NCI-H748 (cell line): ENCODE data around the gene ABCC6.
"Not testable (repeated sequence)": the region's sequence is repeated elsewhere in the genome, so short reads cannot be mapped to it uniquely, and the experiment has no call there.

Experiments used
- DNase-seq: peaks from one replicate; lab custom pipeline; 2025; ENCODE audit not compliant: unreplicated experiment; lab: John Stamatoyannopoulos, UW

The ABCC6 gene

GRCh38 chr16:16118337-16118736, 105.0 kb downstream of the ABCC6 start:
- no peak for DNase-seq

DNA sequence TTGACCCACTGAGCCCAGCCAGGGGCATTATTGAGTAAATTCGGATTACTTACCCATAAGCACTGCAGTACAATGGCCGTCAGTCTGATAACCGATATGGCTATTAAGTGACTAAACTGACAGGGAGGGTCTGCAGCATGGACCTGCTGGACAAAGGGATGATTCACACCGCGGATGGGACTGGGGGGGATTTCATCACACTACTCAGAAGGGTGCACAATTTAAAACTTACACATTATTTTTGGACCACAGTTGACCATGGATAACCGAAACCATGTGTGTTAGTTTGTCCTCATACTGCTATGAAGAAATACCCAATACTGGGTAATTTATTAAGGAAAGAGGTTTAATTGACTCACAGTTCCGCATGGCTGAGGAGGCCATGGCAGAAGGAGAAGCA, 106.5 kb downstream of the ABCC6 start:
- DNase-seq: no peak

GRCh38 chr16:16113076-16113475, 110.2 kb downstream of the ABCC6 start:
- no peak for DNase-seq

- no peak for DNase-seq
Measured at GRCh38 chr16:16112450-16113053, 110.7 kb downstream of the ABCC6 start.

DNA sequence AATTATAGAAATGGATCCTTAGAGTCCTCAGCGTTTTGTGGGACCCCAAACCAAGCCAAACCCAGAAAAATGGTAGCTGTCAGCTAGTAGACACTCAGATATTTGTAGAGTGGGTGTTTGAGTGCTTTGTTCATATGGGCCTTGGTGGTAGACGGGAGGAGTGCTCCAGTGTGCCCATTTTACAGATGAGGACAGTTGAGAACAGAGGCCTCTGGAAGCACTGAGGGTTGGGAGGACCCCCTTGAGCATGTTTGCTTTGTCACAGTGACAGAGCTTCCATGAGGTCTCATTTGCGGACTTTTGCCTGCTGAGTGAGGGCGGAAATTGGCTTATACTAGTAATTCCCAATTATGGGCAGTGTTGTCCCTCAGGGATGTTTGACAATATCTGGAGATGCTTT, 111.7 kb downstream of the ABCC6 start:
- DNase-seq: no peak

- DNase-seq: no peak
Measured at GRCh38 chr16:16110111-16110490, 113.2 kb downstream of the ABCC6 start.

GRCh38 chr16:16109453-16110110, 113.7 kb downstream of the ABCC6 start:
- no peak for DNase-seq

GRCh38 chr16:16108759-16109158, 114.5 kb downstream of the ABCC6 start:
- DNase-seq: no peak

DNA sequence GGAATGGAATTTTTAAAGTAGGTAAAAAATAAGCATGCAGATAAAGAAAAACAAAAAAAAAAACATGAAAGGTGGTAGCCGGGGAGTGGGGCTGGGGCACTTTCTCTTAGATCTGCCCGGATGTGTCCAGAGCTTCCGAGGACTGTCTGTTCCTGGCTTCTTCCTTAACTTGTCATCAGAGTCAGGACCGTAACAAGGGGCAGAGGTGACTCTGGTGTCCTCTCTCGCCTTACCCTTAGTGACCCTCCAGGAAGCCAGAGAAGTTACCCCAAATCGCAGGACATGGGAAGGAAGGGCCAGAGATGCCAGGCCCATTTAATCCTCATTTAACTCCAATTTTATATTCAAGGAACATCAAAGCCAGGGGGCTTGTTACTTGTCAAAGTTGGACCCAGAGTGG, 115.5 kb downstream of the ABCC6 start:
- DNase-seq: no peak

- DNase-seq: no peak
Measured at GRCh38 chr16:16106466-16106865, 116.8 kb downstream of the ABCC6 start.

DNA sequence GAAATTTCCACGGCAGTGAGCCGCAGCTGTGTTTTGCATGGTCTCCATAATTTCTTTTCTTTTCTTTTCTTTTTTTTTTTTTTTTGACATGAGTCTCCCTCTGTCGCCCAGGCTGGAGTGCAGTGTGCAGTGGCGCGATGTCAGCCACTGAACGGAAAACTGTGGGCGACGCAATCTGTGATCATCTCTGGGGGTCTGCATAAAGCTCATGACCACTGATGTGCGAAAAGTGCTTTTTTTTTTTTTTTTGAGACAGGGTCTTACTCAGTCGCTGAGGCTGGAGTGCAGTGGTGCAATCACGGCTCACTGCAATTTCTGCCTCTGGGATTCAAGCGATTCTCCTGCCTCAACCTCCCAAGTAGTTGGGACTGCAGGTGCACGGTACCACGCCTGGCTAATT, 117.6 kb downstream of the ABCC6 start:
- no peak for DNase-seq

GRCh38 chr16:16104804-16105141, 118.5 kb downstream of the ABCC6 start:
- not testable (repeated sequence) for DNase-seq

DNA sequence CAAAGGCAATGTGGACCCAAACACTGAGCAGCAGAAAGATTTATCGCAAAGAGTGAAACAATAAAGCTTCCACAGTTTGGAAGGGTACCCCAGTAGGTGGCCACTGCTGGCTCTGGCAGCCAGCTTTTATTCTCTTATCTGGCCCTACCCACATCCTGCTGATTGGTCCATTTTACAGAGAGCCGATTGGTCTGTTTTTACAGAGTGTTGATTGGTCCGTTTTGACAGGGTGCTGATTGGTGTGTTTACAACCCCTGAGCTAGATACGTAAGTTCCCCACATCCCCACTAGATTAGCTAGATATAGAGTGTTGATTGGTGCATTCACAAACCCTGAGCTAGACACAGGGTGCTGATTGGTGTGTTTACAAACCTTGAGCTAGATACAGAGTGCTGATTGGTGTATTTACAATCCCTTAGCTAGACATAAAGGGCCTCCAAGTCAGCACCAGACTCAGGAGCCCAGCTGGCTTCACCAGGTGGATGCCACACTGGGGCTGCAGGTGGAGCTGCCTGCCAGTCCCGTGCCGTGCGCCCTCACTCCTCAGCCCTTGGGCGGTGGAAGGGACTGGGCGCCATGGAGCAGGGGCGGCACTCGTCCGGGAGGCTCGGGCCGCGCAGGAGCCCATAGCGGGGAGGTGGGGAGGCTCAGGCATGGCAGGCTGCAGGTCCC, 119.0 kb downstream of the ABCC6 start:
- DNase-seq: not testable (repeated sequence)

GRCh38 chr16:16102738-16103137, 120.6 kb downstream of the ABCC6 start:
- no peak for DNase-seq

GRCh38 chr16:16101585-16101984, 121.7 kb downstream of the ABCC6 start:
- DNase-seq: no peak

DNA sequence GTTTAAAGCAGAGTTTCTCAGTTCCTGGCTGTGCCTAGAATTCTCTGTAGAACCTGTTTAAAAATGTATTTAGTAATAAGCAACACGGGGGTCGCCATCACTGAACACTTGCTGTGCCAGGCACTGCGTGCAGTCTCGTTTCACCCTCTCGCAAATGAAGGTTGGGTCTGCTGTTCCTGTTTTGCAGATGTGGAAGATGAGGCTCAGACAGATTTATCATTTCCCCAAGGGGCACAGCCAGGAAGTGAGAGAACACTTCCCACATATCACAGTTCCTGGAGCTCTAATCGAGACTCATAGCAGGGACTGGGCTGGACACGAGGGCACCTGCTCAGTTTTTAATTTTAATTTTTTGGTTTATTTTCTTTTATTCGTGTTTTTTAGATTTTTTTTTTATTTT, 122.7 kb downstream of the ABCC6 start:
- no peak for DNase-seq

DNA sequence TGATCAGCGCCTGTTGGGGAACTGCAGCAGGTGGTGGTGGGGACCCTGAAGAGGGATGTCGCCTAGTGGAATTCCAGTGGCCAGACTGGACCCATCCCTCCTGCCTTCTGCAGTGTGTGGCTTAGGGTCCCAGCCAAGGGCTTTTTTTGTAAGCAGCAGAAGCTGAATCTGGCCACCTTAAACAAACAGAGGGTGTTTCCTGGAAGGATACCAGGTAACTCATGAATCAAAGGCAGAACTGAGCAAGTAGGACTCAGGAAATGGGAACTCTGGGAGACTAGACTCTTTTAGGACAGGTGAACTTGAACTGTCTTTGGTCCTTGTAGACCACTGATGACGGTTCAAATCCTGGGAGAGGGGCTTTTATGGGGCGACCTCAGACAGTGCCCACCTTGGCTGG, 124.0 kb downstream of the ABCC6 start:
- no peak for DNase-seq
